H9 (cell line): ENCODE results near the gene IGF2BP2. TPM values are rescaled to one million over a fixed set of nuclear protein-coding genes. Genes with fewer than 3 reads are reported as not detected.

ENCODE experiments used
- DNase-seq: peaks from one replicate; pipeline ENCODE4 v3.0.0-alpha.2; 2017
- H2AFZ ChIP-seq: one replicate; pipeline ENCODE4 v1.6.1; 2013; ENCODE audit warnings: mild to moderate bottlenecking, low read length, control low read depth, moderate library complexity
- H2AK5ac ChIP-seq: 2 replicates; pipeline ENCODE4 v1.6.1; 2013; ENCODE audit warnings: low read length, control low read depth, mixed read lengths; ENCODE audit not compliant: insufficient read length
- H2BK120ac ChIP-seq: one replicate; pipeline ENCODE4 v1.6.1; 2013; ENCODE audit warnings: low read depth, mild to moderate bottlenecking, low read length, control low read depth, inconsistent platforms; ENCODE audit not compliant: poor library complexity, severe bottlenecking
- H2BK12ac ChIP-seq: 2 replicates; pipeline ENCODE4 v1.6.1; 2013; ENCODE audit warnings: low read length, control low read depth, mixed read lengths, low read depth; ENCODE audit not compliant: insufficient read length
- H2BK15ac ChIP-seq: 2 replicates; pipeline ENCODE4 v1.6.1; 2013; ENCODE audit warnings: low read depth, low read length, control low read depth
- H2BK20ac ChIP-seq: one replicate; pipeline ENCODE4 v1.6.1; 2013; ENCODE audit warnings: low read depth, mild to moderate bottlenecking, low read length, control low read depth, inconsistent platforms; ENCODE audit not compliant: poor library complexity, severe bottlenecking
- H2BK5ac ChIP-seq: 2 replicates; pipeline ENCODE4 v1.6.1; 2013; ENCODE audit warnings: low read length, control low read depth, mixed read lengths; ENCODE audit not compliant: insufficient read length
- H3K14ac ChIP-seq: 2 replicates; pipeline ENCODE4 v1.6.1; 2013; ENCODE audit warnings: low read length, control low read depth; ENCODE audit not compliant: insufficient read depth
- H3K18ac ChIP-seq: 2 replicates; pipeline ENCODE4 v1.6.1; 2013; ENCODE audit warnings: low read depth, mild to moderate bottlenecking, mixed read lengths, low read length, control low read depth; ENCODE audit not compliant: insufficient read length
- H3K23ac ChIP-seq: 2 replicates; pipeline ENCODE4 v1.6.1; 2013; ENCODE audit warnings: low read length, control low read depth, mixed read lengths, low read depth; ENCODE audit not compliant: insufficient read length
- H3K23me2 ChIP-seq: 2 replicates; pipeline ENCODE4 v1.6.1; 2013; ENCODE audit warnings: low read depth, mild to moderate bottlenecking, mixed read lengths, low read length, control low read depth; ENCODE audit not compliant: insufficient read length, poor library complexity, severe bottlenecking
- H3K27ac ChIP-seq: 2 replicates; pipeline ENCODE4 v1.5.1; 2013; ENCODE audit warnings: low read length, control low read depth, mixed read lengths, low read depth; ENCODE audit not compliant: insufficient read length
- H3K27me3 ChIP-seq: 2 replicates; pipeline ENCODE4 v1.6.1; 2013; ENCODE audit warnings: low read length, control low read depth, inconsistent platforms; ENCODE audit not compliant: insufficient read depth
- H3K4ac ChIP-seq: 2 replicates; pipeline ENCODE4 v1.6.1; 2013; ENCODE audit warnings: low read depth, mild to moderate bottlenecking, control low read depth, inconsistent platforms, low read length, moderate library complexity
- H3K4me1 ChIP-seq: 2 replicates; pipeline ENCODE4 v1.6.1; 2013; ENCODE audit warnings: low read length, control low read depth, inconsistent platforms; ENCODE audit not compliant: insufficient read depth
- H3K4me2 ChIP-seq: 2 replicates; pipeline ENCODE4 v1.6.1; 2013; ENCODE audit warnings: low read length, control low read depth, mixed read lengths; ENCODE audit not compliant: insufficient read length, insufficient read depth
- H3K56ac ChIP-seq: 2 replicates; pipeline ENCODE4 v1.6.1; 2013; ENCODE audit warnings: low read depth, mild to moderate bottlenecking, mixed read lengths, low read length, control low read depth; ENCODE audit not compliant: insufficient read length
- H3K79me1 ChIP-seq: 2 replicates; pipeline ENCODE4 v1.6.1; 2013; ENCODE audit warnings: low read depth, mild to moderate bottlenecking, moderate library complexity, low read length, control low read depth, inconsistent platforms; ENCODE audit not compliant: insufficient read depth, poor library complexity, severe bottlenecking
- H3K79me2 ChIP-seq: 2 replicates; pipeline ENCODE4 v1.6.1; 2013; ENCODE audit warnings: low read length, control low read depth, inconsistent platforms; ENCODE audit not compliant: insufficient read depth
- H3K9ac ChIP-seq: 2 replicates; pipeline ENCODE4 v1.6.1; 2013; ENCODE audit warnings: low read length, control low read depth, mixed read lengths; ENCODE audit not compliant: insufficient read length; ENCODE audit errors: extremely low read depth
- H3K9me3 ChIP-seq: one replicate; pipeline ENCODE4 v1.6.1; 2013; ENCODE audit warnings: low read depth, low read length, inconsistent platforms; ENCODE audit not compliant: control insufficient read depth
- H3T11ph ChIP-seq: one replicate; pipeline ENCODE4 v1.6.1; 2013; ENCODE audit warnings: mild to moderate bottlenecking, low read length, control low read depth, inconsistent platforms
- H4K20me1 ChIP-seq: one replicate; pipeline ENCODE4 v1.6.1; 2013; ENCODE audit not compliant: control insufficient read depth, insufficient read length, insufficient read depth
- H4K5ac ChIP-seq: 2 replicates; pipeline ENCODE4 v1.6.1; 2013; ENCODE audit warnings: low read depth, mild to moderate bottlenecking, mixed read lengths, low read length, control low read depth; ENCODE audit not compliant: insufficient read length
- H4K8ac ChIP-seq: replicated peaks from 2 replicates; pipeline ENCODE4 v1.6.1; 2013; ENCODE audit warnings: low read length, control low read depth, mixed read lengths, low read depth; ENCODE audit not compliant: insufficient read length
- H4K91ac ChIP-seq: 2 replicates; pipeline ENCODE4 v1.6.1; 2013; ENCODE audit warnings: low read depth, mild to moderate bottlenecking, moderate library complexity, mixed read lengths, low read length, control low read depth; ENCODE audit not compliant: insufficient read length
- H3K27ac Mint-ChIP-seq, 3 experiments: 2 replicates in 2 of 3; 3 replicates in 1 of 3; pipeline ENCODE4 v1.8.0; 2020 to 2021; ENCODE audit warnings: mixed read lengths in 3 of 3, mild to moderate bottlenecking in 1 of 3, moderate library complexity in 1 of 3
- H3K27me3 Mint-ChIP-seq: 2 replicates; pipeline ENCODE4 v1.8.0; 2021; ENCODE audit warnings: low read depth, mild to moderate bottlenecking, moderate library complexity, mixed read lengths
- H3K36me3 Mint-ChIP-seq, 3 experiments: 2 replicates in 2 of 3; 3 replicates in 1 of 3; pipeline ENCODE4 v1.8.0; 2020 to 2021; ENCODE audit warnings: low read depth in 3 of 3, mixed read lengths in 3 of 3; ENCODE audit not compliant: insufficient read depth in 1 of 3
- H3K4me1 Mint-ChIP-seq, 2 experiments: 2 replicates each; pipeline ENCODE4 v1.8.0; 2020; ENCODE audit warnings: mixed read lengths in 2 of 2
- H3K4me3 Mint-ChIP-seq, 2 experiments: 2 replicates in 1 of 2; 3 replicates in 1 of 2; pipeline ENCODE4 v1.8.0; 2020 to 2021; ENCODE audit warnings: mild to moderate bottlenecking in 2 of 2, mixed read lengths in 2 of 2, moderate library complexity in 1 of 2
- H3K9me3 Mint-ChIP-seq, 2 experiments: 2 replicates in 1 of 2; 3 replicates in 1 of 2; pipeline ENCODE4 v1.8.0; 2020; ENCODE audit warnings: mild to moderate bottlenecking in 2 of 2, mixed read lengths in 2 of 2, moderate library complexity in 1 of 2
- WGBS: extraction: QIAGEN DNeasy Blood & Tissue Kit; methylation state at CpG from one replicate; pipeline ENCODE4 v1.1.7; 2013; ENCODE audit warnings: missing lambda C conversion rate, low lambda C conversion rate, mixed read lengths; ENCODE audit not compliant: insufficient read length; ENCODE audit errors: extremely low coverage; 5-methylcytosine and 5-hydroxymethylcytosine counted together
- total RNA-seq: library from RNA; stranded (reverse); gene quantifications from 2 replicates; pipeline ENCODE4 v1.2.1, GENCODE V29; 2021
- TF ChIP-seq, protein P1 (sequence below): fragments of 200-600 bp; sonication (generic); conservative IDR thresholded peaks from 3 replicates; pipeline ENCODE4 v1.8.0; 2021; ENCODE audit warnings: antibody characterized with exemption, mild to moderate bottlenecking

IGF2BP2 gene
- total RNA-seq, 1 experiment from 2014 or later: 130 TPM

DNA sequence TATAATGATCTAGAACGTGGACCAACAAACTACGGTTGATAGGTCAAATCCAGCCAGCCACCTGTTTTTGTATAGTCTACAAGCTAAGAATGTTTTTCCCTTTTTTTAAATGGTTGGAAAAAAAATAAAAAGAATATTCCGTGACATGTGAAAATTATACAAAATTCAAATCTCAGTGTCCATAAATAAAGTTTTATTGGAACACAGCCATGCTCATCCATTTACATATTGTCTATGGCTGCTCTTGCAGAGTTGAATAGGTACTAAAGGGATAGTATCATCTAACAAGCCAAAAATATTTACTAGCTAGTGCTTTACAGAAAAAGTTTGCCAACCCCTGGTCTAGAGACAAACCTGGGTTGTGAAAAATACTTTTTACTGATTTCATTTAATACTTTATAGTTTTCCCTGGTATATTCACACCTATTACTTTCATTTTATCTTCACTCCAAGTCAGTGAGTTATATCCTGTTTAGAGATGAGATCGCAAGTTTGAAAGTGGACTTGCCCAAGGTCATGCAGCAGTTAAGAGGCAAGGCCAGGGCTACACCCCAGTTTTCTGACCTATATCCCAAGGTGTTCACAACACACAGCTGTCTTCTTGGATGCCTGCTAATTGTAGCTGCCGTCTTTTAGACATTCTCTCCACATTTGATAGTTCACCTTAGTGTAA, 58.4 kb downstream of the IGF2BP2 start:
- no peak overlapping the region for H4K5ac ChIP-seq
- WGBS: no CpG with 5 or more reads among the region's 5 CpGs
- H3K79me2 ChIP-seq: peaks cover 27% of the 10 kb centered on the region; the same call in 1 of the 2 replicates
- no peak overlapping the region for H3K9ac ChIP-seq
- H3K9me3 ChIP-seq: no peaks in the 10 kb centered on the region
- no peak overlapping the region for H3K18ac ChIP-seq
- H2AFZ ChIP-seq: no peak overlapping the region
- no peak overlapping the region for H4K8ac ChIP-seq
- no peak overlapping the region for H3K27ac ChIP-seq
- H4K20me1 ChIP-seq: peaks cover 3% of the 10 kb centered on the region
- no peak for DNase-seq
- no peak overlapping the region for H3K4me2 ChIP-seq
- Mint-ChIP-seq H3K4me1 (peaks cover 53 to 58% of the 10 kb centered on the region in 2 experiments), H3K27ac (no peak overlapping the region), H3K36me3 (no peaks in the 10 kb centered on the region; a peak in 1 of 7 replicates), H3K27me3 (no peaks in the 10 kb centered on the region), H3K9me3 (no peaks in the 10 kb centered on the region), H3K4me3 (no peak overlapping the region)
- no peak overlapping the region for H2BK15ac ChIP-seq
- H3T11ph ChIP-seq: no peak overlapping the region
- no peak overlapping the region for H3K23ac ChIP-seq
- peaks cover 17% of the 10 kb centered on the region for H3K79me1 ChIP-seq
- no peak overlapping the region for H3K14ac ChIP-seq
- no peak overlapping the region for H3K4ac ChIP-seq
- H4K91ac ChIP-seq: no peak overlapping the region
- no peak overlapping the region for H2AK5ac ChIP-seq
- no peak overlapping the region for H2BK12ac ChIP-seq
- no peaks in the 10 kb centered on the region for H3K23me2 ChIP-seq
- H2BK120ac ChIP-seq: no peak overlapping the region
- no peak overlapping the region for H2BK20ac ChIP-seq
- H3K27me3 ChIP-seq: no peaks in the 10 kb centered on the region
- TF ChIP-seq, protein P1, sequence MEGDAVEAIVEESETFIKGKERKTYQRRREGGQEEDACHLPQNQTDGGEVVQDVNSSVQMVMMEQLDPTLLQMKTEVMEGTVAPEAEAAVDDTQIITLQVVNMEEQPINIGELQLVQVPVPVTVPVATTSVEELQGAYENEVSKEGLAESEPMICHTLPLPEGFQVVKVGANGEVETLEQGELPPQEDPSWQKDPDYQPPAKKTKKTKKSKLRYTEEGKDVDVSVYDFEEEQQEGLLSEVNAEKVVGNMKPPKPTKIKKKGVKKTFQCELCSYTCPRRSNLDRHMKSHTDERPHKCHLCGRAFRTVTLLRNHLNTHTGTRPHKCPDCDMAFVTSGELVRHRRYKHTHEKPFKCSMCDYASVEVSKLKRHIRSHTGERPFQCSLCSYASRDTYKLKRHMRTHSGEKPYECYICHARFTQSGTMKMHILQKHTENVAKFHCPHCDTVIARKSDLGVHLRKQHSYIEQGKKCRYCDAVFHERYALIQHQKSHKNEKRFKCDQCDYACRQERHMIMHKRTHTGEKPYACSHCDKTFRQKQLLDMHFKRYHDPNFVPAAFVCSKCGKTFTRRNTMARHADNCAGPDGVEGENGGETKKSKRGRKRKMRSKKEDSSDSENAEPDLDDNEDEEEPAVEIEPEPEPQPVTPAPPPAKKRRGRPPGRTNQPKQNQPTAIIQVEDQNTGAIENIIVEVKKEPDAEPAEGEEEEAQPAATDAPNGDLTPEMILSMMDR: no peak
- H3K4me1 ChIP-seq: peaks cover 5% of the 10 kb centered on the region; the same call in 1 of the 2 replicates
- H2BK5ac ChIP-seq: no peak overlapping the region
- no peak overlapping the region for H3K56ac ChIP-seq
